Activated naive CD4-positive, alpha-beta T cell treated with Interleukin-2 at 50 U/mL for 16 hours (primary cell): ENCODE data around the gene MMAB.

Experiments used
- DNase-seq: peaks from one replicate; pipeline ENCODE4 v3.0.0-alpha.2; 2020

MMAB gene

GRCh38 chr12:109601557-109601956 lies 28.3 kb upstream of the MMAB start:
- no peak for DNase-seq

DNA sequence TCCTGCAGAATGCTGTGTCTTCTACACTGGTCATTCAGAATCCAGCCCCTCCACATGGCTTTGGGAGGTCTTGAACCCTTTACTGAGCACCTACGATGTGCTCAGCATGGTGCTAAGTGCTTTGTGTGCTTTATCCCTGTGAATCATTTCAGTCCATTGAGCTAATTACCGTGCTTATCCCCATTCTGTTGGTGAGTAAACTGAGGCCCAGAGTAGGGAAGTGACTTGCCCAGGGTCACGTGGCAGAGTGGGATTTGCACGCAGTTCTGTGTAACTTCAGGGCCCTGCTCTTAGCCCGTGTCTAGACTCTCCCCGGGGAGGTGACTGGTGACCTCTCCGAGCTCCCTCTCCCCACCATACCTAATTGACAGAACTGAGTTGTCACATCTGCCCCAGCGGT lies 27.7 kb upstream of the MMAB start:
- no peak for DNase-seq

- no peak for DNase-seq
Observed at GRCh38 chr12:109600481-109600880, 27.2 kb upstream of the MMAB start.

DNA sequence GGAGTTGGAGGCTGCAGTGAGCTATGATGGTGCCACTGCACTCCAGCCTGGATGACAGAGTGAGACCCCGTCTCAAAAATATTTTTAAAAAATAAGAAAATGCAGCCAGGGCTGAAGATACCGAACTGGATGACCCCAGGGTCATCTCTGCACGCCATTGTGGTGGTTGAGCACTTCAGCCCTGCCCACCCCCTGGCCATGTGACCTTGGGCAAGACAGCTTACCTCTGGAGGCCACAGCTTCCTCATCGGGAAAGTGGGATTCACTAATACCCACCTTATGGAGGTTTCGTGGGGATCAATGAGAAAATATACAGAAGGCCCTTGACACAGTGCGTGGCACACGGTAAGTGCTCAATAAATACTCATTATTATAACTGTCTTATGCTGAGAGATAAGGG lies 25.8 kb upstream of the MMAB start:
- DNase-seq, result no peak

- no peak for DNase-seq
Observed at GRCh38 chr12:109598428-109598854, 25.1 kb upstream of the MMAB start.

DNA sequence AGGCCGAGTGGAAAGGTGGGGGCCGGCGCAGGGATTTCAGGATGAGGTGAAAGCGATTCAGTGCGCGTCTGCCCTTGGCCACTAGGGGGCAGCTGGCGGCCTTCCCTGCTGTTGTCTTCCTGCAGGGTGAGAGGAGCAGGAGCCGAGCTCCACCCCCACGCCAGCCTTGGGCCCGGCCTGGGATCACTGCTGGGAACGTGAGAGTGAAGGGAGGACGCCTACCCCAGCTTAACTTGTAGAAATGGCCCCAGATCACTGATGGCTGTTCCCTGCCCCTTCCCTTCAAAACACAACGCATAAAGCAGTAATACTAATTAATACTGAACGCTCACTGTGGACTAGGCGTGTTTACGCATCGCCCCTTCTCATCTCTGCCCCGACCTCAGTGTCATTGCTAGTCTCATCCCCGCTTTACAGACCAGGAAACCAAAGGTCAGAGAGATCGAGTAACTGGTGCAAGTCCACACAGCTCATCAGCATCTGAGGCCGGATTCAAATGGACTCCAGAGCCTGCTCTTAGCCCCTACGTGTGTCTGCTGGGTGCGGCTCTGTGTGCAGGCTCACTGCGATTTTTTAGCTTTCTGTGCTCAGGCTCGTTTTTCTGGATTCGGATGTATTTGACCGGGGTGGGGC lies 24.6 kb upstream of the MMAB start:
- peak; percentile 63 for DNase-seq

GRCh38 chr12:109597414-109597794 lies 24.1 kb upstream of the MMAB start:
- DNase-seq, result no peak

DNA sequence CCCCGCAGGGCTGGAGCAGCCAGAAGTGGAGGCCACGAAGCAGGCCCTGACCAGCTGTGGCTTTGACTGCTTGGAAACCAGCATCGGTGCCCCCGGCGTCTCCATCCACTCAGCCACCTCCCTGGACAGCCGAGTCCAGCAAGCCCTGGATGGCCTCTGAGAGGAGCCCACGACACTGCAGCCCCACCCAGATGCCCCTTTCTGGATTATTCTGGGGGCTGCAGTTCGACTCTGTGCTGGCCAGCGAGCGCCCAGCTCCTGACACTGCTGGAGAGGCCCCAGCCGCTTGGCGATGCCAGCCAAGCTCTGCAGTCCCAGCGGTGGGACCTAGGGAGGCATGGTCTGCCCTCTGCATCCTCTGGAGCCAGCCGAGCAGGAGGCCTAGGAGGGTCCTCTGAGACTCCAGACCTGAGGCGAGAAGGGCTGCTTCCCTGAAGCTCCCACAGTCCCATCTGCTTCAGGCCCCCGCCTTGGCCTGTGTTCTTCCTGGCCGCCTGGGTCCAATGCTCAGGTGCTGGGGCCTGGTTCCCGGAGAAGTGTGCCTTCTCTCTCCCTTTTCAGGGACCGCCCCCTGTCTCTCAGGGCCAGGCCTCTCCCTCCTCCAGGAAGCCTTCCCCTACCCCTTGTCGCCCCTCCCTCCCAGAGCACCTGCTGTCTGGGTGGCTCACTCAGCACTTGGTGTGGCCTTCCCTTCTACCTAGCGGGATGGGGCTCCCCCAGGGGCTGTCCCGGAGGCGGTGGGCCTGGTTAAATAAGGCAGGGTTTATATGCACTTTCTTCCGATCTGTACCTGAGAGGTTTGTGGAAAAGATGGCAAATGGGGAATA lies 23.3 kb upstream of the MMAB start:
- DNase-seq, result no peak

GRCh38 chr12:109595321-109595902 lies 22.1 kb upstream of the MMAB start:
- DNase-seq, result peak; percentile 12

GRCh38 chr12:109594556-109595317 lies 21.4 kb upstream of the MMAB start:
- no peak for DNase-seq

DNA sequence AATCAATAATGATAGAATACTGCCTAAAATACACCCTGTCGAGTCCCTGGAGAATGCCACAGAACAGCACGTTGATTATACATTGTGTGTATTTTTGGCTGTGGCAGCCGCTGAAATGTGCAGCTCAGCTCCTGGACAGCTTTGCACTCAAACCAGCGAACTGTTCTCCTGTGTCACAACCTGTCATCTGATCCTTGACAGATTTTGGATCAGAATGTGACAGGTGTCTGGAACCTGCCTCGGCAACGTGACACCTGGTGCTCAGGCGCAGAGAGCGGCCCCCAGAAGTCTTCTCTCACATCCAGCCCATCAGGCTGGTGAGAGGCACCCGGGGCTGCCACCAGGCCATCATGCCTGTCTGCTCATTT lies 19.6 kb upstream of the MMAB start:
- no peak for DNase-seq

- no peak for DNase-seq
Observed at GRCh38 chr12:109592195-109592904, 19.0 kb upstream of the MMAB start.

GRCh38 chr12:109591041-109591440 lies 17.7 kb upstream of the MMAB start:
- no peak for DNase-seq

- no peak for DNase-seq
Observed at GRCh38 chr12:109590566-109590965, 17.3 kb upstream of the MMAB start.

GRCh38 chr12:109589691-109590245 lies 16.5 kb upstream of the MMAB start:
- no peak for DNase-seq

- DNase-seq, result no peak
Observed at GRCh38 chr12:109589240-109589590, 15.9 kb upstream of the MMAB start.

- no peak for DNase-seq
Observed at GRCh38 chr12:109588461-109589239, 15.3 kb upstream of the MMAB start.

DNA sequence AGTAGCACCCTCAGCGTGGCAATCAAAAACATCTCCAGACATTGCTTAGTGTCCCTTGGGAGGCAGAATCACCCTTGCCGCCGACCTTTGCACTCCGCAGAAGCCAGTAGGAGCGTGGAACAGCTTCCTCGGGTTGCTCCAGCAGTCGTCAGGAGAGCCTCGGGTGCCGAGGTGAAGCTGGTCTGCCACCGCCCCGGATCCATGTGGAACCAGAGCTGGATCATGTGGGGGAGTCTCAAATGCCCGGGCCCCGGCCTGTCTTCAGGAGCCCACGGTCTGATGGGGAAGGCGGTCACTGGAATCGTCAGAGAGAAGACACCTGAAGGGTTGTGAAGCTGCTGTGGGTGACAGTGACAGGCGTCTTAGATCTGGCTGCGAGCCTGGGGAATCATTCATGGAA lies 14.6 kb upstream of the MMAB start:
- no peak for DNase-seq

- DNase-seq, result no peak
Observed at GRCh38 chr12:109586385-109587296, 13.3 kb upstream of the MMAB start.

DNA sequence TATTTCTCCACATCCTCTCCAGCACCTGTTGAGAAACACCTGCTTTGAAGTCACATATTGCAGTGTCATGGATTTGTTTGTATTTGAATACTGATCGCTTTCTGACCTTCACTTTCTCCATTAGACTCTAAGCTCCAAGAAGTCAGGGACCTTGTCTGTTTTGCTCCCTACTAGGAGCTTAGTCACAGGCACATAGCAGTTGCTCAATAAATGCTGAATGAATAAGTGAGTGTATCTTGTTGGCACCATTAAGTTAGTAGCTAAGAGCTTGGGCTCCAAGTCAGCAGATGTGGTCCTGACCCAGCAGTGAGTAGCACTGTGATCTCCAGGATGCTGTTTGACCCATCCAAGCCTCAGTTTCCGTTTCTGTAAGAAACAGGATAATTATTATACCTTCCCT lies 10.4 kb upstream of the MMAB start:
- DNase-seq, result no peak

GRCh38 chr12:109582636-109583035 lies 9.3 kb upstream of the MMAB start:
- no peak for DNase-seq
